Tibial nerve (tissue), 4 donors: Measurements from ENCODE around the gene NELL1.

ENCODE experiments used
- EP300 ChIP-seq, 2 donors: sonication (generic); formaldehyde crosslinking; IDR thresholded peaks; one replicate each; pipeline ENCODE4 v1.6.1; 2017; ENCODE audit warnings: antibody characterized with exemption in 2 of 2, mild to moderate bottlenecking in 1 of 2
- POLR2A ChIP-seq, 2 donors: fragments of 450-650 bp; IDR thresholded peaks; one replicate each; pipeline ENCODE4 v1.6.1; 2017; ENCODE audit warnings: antibody characterized with exemption in 2 of 2, mild to moderate bottlenecking in 2 of 2, moderate library complexity in 2 of 2
- TF ChIP-seq, protein P1 (sequence below), 5 experiments: fragments of 200-600 bp in 3 of 5; fragments of 450-650 bp in 2 of 5; sonication (generic) in 3 of 5; IDR thresholded peaks; one replicate each; pipeline ENCODE4 v1.5.1; 2016 to 2019; ENCODE audit warnings: antibody characterized with exemption in 5 of 5, mild to moderate bottlenecking in 3 of 5, moderate library complexity in 2 of 5

GRCh38 chr11:20661850-20662249, 7.5 kb upstream of the NELL1 start:
- TF ChIP-seq, protein P1, sequence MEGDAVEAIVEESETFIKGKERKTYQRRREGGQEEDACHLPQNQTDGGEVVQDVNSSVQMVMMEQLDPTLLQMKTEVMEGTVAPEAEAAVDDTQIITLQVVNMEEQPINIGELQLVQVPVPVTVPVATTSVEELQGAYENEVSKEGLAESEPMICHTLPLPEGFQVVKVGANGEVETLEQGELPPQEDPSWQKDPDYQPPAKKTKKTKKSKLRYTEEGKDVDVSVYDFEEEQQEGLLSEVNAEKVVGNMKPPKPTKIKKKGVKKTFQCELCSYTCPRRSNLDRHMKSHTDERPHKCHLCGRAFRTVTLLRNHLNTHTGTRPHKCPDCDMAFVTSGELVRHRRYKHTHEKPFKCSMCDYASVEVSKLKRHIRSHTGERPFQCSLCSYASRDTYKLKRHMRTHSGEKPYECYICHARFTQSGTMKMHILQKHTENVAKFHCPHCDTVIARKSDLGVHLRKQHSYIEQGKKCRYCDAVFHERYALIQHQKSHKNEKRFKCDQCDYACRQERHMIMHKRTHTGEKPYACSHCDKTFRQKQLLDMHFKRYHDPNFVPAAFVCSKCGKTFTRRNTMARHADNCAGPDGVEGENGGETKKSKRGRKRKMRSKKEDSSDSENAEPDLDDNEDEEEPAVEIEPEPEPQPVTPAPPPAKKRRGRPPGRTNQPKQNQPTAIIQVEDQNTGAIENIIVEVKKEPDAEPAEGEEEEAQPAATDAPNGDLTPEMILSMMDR (IDR thresholded peaks at IDR 0.05), result no peak
- no peak for TF ChIP-seq EP300 (IDR thresholded peaks at IDR 0.05)
- no peak for TF ChIP-seq POLR2A (IDR thresholded peaks at IDR 0.05)
